Spleen (tissue), 7 donors: ENCODE measurements around the gene CALM3.

ENCODE experiments used
- CTCF ChIP-seq, 11 experiments: fragments of 200-600 bp in 7 of 11; fragments of 450-650 bp in 4 of 11; sonication (generic) in 4 of 11; IDR thresholded peaks in 8 of 11; conservative IDR thresholded peaks in 3 of 11; 1 replicate in 7 of 11; 2 replicates in 4 of 11; pipeline versions ENCODE4 v1.4.0 to v1.8.0; 2016 to 2021; ENCODE audit warnings: antibody characterized with exemption in 11 of 11, inconsistent platforms in 4 of 11, mild to moderate bottlenecking in 1 of 11
- POLR2AphosphoS5 ChIP-seq, 3 donors: sonication (generic); formaldehyde crosslinking; IDR thresholded peaks; one replicate each; pipeline ENCODE4 v1.5.1; 2017; ENCODE audit warnings: antibody characterized with exemption in 3 of 3
- donor health status: DM: no; HTN: no; CAD: no; lungs with moderate emphysema.
- donor health status: DM: no; HTN: no; CAD: no.
- donor health status: DM: no; HTN: no; CAD: no.

GRCh38 chr19:46552891-46553290, 48.2 kb upstream of the CALM3 start:
- TF ChIP-seq CTCF (IDR thresholded peaks at IDR 0.05 in 8 of 11, conservative IDR thresholded peaks at IDR 0.05 in 3 of 11) (no peak), POLR2AphosphoS5 (IDR thresholded peaks at IDR 0.05) (no peak)
